Measurements from ENCODE around the gene CFAP20DC.

GRCh38 chr3:59001675-59002074, 48.1 kb downstream of the CFAP20DC start:
- TF ChIP-seq POLR2AphosphoS5 (IDR thresholded peaks at IDR 0.05) (no peak), CTCF (IDR thresholded peaks at IDR 0.05) (no peak), POLR2A (IDR thresholded peaks at IDR 0.05; ENCODE audit: low read depth) (no peak), EP300 (IDR thresholded peaks at IDR 0.05) (no peak)

Measured in esophagus muscularis mucosa (tissue), 4 donors.